GM19395 (cell line): ENCODE measurements around the gene RBM34.
"Not testable (repeated sequence)": the region's sequence is repeated elsewhere in the genome, so short reads cannot be mapped to it uniquely, and the experiment has no call there.

Experiments used
- ATAC-seq: cut with Tn5 transposase; IDR thresholded peaks from one replicate; pipeline ENCODE4 v1.9.1; 2021; ENCODE audit warnings: mild to moderate bottlenecking, moderate library complexity; ENCODE audit not compliant: unreplicated experiment

Gene RBM34

DNA sequence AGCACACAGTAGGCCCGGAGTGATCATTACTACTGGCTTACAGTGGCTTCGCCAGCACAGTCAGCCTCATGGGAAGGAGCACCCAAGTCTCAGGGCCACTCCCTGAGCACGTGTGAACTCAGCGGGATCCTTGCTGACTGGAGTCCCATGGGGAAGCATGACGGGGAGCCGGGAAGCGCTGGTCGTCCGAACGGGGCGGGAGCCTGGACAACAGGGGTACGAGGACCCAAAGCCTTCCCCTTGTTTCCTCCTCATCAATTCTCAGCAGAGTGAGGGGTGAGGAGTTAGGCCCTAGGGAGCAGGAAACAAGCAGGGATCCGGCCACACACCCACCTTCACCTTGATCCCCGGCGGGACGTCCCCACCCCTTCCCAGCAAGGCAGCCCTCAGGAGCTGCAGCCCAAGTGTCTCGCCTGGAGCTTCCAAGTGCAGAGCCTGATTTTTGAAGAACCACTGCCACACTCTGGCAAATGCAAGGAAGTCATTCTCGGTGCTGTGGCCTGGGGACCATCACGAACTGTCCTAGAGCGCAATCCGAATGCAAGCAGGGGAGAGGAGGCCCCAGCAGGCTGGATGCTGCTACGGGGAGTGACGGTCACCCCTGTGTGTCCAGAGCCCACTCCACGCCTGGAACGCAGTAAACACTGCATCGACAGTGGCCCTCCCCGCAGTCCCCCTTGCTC, 67.9 kb downstream of the RBM34 start:
- no peak for ATAC-seq

DNA sequence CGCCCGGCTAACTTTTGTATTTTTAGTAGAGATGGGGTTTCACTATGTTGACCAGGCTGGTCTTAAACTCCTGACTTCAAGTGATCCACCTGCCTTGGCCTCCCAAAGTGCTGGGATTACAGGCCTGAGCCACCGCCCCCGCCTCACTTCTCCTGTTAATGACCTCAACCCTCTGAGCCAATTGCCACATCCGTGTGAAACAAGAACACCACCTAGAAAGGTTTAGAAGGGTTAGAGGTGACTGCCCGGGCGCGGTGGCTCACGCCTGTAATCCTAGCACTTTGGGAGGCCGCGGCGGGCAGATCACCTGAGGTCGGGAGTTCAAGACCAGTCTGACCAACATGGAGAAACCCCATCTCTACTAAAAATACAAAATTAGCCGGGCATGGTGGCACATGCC, 68.6 kb downstream of the RBM34 start:
- ATAC-seq = not testable (repeated sequence)

DNA sequence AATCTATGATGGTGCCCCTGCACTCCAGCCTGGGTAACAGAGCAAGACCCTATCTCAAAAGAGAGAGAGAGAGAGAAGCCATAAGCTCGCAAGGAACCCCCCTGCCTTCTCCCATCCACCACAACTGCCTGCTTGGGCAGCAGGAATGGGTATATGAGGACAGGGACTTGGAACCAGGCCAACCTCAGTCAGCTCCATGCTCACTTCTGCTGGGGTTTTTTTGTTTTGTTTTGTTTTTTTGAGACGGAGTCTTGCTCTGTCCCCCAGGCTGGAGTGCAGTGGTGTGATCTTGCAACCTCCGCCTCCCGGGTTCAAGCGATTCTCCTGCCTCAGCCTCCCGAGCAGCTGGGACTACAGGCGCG, 69.0 kb downstream of the RBM34 start:
- ATAC-seq = not testable (repeated sequence)

DNA sequence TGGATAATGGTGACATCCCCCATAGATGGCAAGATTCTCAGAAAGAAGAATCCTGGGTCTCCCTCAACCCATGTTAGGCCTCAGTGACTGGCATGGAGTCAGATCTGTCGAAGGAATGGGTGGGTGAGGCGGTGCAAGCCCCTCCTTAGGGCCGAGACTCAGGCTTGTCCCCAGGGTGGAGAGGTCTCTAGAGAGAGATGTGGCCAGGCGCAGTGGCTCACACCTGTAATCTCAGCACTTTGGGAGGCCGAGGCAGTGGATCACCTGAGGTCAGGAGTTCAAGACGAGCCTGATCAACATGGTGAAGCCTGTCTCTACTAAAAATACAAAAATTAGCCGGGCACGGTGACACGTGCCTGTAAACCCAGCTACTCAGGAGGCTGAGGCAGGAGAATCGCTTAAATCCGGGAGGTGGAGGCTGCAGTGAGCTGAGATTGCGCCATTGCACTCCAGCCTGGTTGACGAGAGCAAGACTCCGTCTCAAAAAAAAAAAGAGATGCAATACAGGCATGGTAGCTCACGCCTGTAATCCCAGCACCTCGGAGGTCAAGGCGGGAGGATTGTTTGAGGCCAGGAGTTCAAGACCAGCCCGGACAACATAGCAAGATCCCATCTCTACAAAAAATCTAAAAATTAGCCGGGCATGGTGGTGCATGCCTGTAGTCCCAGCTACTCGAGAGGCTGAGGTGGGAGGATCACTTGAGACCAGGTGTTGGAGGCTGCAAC, 69.6 kb downstream of the RBM34 start:
- ATAC-seq = not testable (repeated sequence)

DNA sequence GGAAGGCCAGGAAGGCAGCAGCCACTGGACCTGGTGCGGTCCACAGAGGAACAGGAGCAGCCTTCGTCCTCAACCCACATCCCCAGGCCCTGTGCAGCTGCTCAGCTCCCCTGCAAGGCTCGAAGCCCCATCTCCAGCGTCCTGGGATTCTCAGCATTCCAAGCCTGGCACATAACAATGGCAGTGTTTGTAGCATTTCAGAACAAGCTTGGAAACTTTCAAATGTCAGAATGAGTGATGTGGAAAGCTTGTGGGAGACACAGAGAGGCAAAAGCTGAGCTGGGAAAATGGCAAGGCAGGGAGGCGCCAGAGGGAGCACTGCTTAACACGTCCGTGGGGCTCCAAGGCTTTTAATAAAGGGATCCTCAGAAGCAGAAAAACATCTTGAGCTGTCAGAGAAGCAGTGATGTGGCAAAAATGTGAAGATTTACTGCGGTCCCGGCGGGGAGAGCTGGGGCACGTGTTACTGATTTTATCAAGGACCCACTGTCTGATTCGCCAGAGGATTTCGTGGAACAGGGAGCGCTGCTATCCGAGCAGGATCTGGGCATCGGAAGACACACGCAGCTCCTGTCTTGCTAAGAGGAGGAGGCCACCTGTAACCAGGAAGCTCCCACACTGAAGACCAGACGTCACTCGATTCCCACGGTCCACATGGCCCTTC, 70.5 kb downstream of the RBM34 start:
- ATAC-seq = no peak

DNA sequence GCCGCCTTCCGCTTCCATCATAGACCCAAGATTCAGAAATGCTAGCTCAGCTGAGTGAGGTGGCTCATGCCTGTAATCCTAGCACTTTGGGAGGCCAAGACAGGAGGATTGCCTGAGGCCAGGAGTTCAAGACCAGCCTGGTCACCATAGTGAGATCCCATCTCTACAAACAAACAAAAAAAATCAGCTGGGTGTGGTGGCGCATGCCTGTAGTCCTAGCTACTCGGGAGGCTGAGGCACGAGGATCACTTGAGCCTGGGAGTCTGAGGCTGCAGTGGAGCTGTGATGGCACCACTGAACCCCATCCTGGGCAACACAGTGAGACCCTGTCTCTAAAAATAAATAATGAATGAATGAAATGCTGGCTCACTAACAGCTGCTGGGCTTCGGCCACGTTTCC, 72.1 kb downstream of the RBM34 start:
- ATAC-seq = no peak

DNA sequence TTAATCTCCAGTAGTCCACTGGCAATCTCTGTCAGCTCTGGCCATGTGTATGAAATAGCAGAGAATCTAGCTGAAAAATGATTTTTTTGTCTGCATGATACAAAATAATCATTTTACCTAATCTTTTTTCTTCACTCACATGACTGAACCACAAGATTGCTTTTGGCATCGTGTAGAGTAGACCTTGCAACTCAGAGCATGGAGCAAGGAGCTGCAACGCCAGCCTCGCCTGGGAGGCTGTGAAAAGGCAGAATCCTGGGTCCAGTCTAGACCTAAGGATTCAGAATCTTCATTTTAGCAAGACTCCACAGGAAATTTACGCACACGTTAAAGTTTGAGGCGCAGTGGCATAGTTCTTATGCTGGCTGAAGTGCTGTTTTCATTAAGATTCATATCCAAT, 72.6 kb downstream of the RBM34 start:
- no peak for ATAC-seq

DNA sequence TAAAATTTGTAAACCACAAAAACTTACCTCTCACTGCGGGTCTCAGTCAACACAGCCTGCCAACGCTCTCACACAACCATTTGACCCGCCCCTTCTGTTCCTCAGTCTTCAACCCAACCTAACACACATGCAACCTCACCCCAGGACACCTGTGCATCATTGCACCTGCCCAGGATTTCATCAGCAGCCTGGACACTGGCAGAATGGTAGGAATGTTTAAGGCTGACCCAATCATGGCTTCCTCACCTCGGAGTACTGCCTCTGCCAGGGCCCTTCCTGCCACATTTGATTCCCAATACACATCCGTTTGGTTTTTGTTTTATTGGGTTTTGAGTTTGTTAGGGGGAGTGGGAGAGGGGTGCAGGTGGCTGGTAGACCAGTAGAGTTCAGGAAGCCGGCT, 73.1 kb downstream of the RBM34 start:
- no peak for ATAC-seq

DNA sequence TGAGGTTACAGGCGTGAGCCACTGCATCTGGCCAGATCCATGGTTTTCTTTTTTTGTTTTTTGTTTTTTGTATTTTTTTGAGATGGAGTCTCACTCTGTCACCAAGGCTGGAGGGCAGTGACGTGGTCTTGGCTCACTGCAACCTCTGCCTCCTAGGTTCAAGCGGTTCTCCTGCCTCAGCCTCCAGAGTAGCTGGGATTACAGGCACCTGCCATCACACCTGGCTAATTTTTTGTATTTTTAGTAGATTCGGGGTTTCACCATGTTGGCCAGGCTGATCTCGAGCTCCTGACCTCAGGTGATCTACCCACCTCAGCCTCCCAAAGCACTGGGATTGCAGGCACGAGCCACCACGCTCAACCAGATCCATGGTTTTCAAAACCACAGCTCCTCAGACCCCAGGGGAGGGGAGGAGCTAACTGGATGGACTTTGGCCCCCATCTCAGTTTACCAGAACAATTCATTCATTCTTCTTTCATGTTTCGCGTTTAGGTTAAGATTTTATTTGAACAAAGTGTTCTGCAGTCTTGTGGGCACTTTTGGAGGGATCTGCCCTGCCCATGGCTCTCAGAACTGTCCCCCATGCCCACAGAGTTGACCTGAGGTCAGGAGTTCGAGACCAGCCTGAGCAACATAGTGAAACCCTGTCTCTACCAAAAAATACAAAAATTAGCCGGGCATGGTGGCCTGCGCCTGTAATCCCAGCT, 75.5 kb downstream of the RBM34 start:
- ATAC-seq = not testable (repeated sequence)
